HG03469 (cell line): ENCODE data around the gene OPCML.

Experiments used
- ATAC-seq: cut with Tn5 transposase; IDR thresholded peaks from one replicate; pipeline ENCODE4 v1.9.1; 2021; ENCODE audit warnings: mild to moderate bottlenecking, moderate library complexity, moderate number of reproducible peaks; ENCODE audit not compliant: unreplicated experiment

The OPCML gene

GRCh38 chr11:133086518-133086917 is 445.8 kb downstream of the OPCML start:
- ATAC-seq = no peak

- ATAC-seq = peak; percentile 89
These were observed 449.3 kb downstream of the OPCML start for GRCh38 chr11:133082841-133083488.

- no peak for ATAC-seq
These were observed 449.9 kb downstream of the OPCML start for GRCh38 chr11:133082453-133082781.

GRCh38 chr11:133081730-133082452 is 450.4 kb downstream of the OPCML start:
- ATAC-seq = no peak

- no peak for ATAC-seq
These were observed 451.3 kb downstream of the OPCML start for GRCh38 chr11:133081020-133081419.

GRCh38 chr11:133078591-133079404 is 453.5 kb downstream of the OPCML start:
- peak; percentile 43 for ATAC-seq

- ATAC-seq = no peak
These were observed 454.3 kb downstream of the OPCML start for GRCh38 chr11:133078012-133078411.

- ATAC-seq = no peak
These were observed 456.9 kb downstream of the OPCML start for GRCh38 chr11:133075351-133075750.

- no peak for ATAC-seq
These were observed 459.3 kb downstream of the OPCML start for GRCh38 chr11:133072858-133073582.

- ATAC-seq = no peak
These were observed 459.9 kb downstream of the OPCML start for GRCh38 chr11:133072378-133072777.

- no peak for ATAC-seq
These were observed 461.5 kb downstream of the OPCML start for GRCh38 chr11:133070791-133071190.

- no peak for ATAC-seq
These were observed 462.1 kb downstream of the OPCML start for GRCh38 chr11:133070021-133070713.

GRCh38 chr11:133065847-133066485 is 466.3 kb downstream of the OPCML start:
- no peak for ATAC-seq

- no peak for ATAC-seq
These were observed 467.3 kb downstream of the OPCML start for GRCh38 chr11:133064961-133065360.

GRCh38 chr11:133064152-133064877 is 468.0 kb downstream of the OPCML start:
- ATAC-seq = no peak

- no peak for ATAC-seq
These were observed 473.8 kb downstream of the OPCML start for GRCh38 chr11:133058501-133058900.

GRCh38 chr11:133053124-133053776 is 479.1 kb downstream of the OPCML start:
- no peak for ATAC-seq

GRCh38 chr11:133052537-133052936 is 479.8 kb downstream of the OPCML start:
- no peak for ATAC-seq
